Thoracic aorta (tissue), 2 donors: ENCODE data around the gene NYAP2. TPM values are rescaled to one million over a fixed set of nuclear protein-coding genes. Genes with fewer than 3 reads are reported as not detected.

Experiments
- ATAC-seq: fragments of 150-250 bp; one replicate; pipeline ENCODE4 v1.8.0; 2017; ENCODE audit warnings: low read depth; ENCODE audit not compliant: insufficient number of reproducible peaks, low FRiP score
- DNase-seq: peaks from one replicate; pipeline ENCODE4 v3.0.0-alpha.2; 2020; ENCODE audit warnings: low spot score
- H3K27ac ChIP-seq, 2 donors: fragments of 200-600 bp; sonication (generic); 1 replicate in 1 of 2; 2 replicates in 1 of 2; pipeline ENCODE4 v1.5.1; 2016; ENCODE audit warnings: mild to moderate bottlenecking in 2 of 2, moderate library complexity in 2 of 2
- H3K27me3 ChIP-seq: fragments of 200-600 bp; sonication (generic); replicated peaks from 2 replicates; pipeline ENCODE4 v1.6.0; 2016; ENCODE audit warnings: mild to moderate bottlenecking; ENCODE audit not compliant: insufficient read depth
- H3K36me3 ChIP-seq: fragments of 200-600 bp; sonication (generic); one replicate; pipeline ENCODE4 v1.5.1; 2016
- H3K4me1 ChIP-seq, 2 donors: fragments of 200-600 bp; sonication (generic); 1 replicate in 1 of 2; 2 replicates in 1 of 2; pipeline versions ENCODE4 v1.5.1 to v1.6.0; 2016; ENCODE audit warnings: low read depth in 2 of 2, mild to moderate bottlenecking in 1 of 2; ENCODE audit not compliant: control insufficient read depth in 1 of 2
- H3K4me3 ChIP-seq: fragments of 200-600 bp; sonication (generic); 2 replicates; pipeline ENCODE4 v1.5.1; 2016; ENCODE audit warnings: mild to moderate bottlenecking
- H3K9me3 ChIP-seq: fragments of 200-600 bp; sonication (generic); 2 replicates; pipeline ENCODE4 v1.5.1; 2016
- CTCF ChIP-seq: fragments of 200-600 bp; sonication (generic); IDR thresholded peaks from one replicate; pipeline ENCODE4 v1.5.1; 2019; ENCODE audit warnings: antibody characterized with exemption
- total RNA-seq, 2 donors: library from RNA; depleted of rRNA; stranded (reverse); fragments of >200 nt; gene quantifications; one replicate each; pipeline versions ENCODE4 v1.1.0 to v1.2.3, GENCODE V29; 2016

Gene NYAP2
- total RNA-seq, 2 donors from 2014 or later, result 0.14 TPM; not detected in 1

GRCh38 chr2:225598897-225599296, 199.4 kb downstream of the NYAP2 start:
- Histone ChIP-seq H3K36me3 (no peaks in the 10 kb centered on the region), H3K27me3 (no peaks in the 10 kb centered on the region), H3K4me1 (no peaks in the 10 kb centered on the region), H3K4me3 (no peak overlapping the region), H3K27ac (no peak overlapping the region), H3K9me3 (no peaks in the 10 kb centered on the region)
- TF ChIP-seq CTCF, result no peak
- no peak for DNase-seq
- no peak for ATAC-seq

GRCh38 chr2:225599856-225600255, 200.3 kb downstream of the NYAP2 start:
- Histone ChIP-seq H3K9me3 (no peaks in the 10 kb centered on the region), H3K36me3 (no peaks in the 10 kb centered on the region), H3K4me3 (no peak overlapping the region), H3K4me1 (no peaks in the 10 kb centered on the region), H3K27me3 (no peaks in the 10 kb centered on the region), H3K27ac (no peak overlapping the region)
- ATAC-seq (no peak), DNase-seq (no peak)
- TF ChIP-seq CTCF, result no peak

- no peaks in the 10 kb centered on the region for H3K27me3 ChIP-seq
- ATAC-seq (no peak), DNase-seq (no peak)
- no peaks in the 10 kb centered on the region for H3K36me3 ChIP-seq
- H3K27ac ChIP-seq, result no peak overlapping the region
- H3K4me3 ChIP-seq, result no peak overlapping the region
- H3K4me1 ChIP-seq, result no peaks in the 10 kb centered on the region
- TF ChIP-seq CTCF, result no peak
- H3K9me3 ChIP-seq, result no peaks in the 10 kb centered on the region
These were observed 200.9 kb downstream of the NYAP2 start for GRCh38 chr2:225600444-225600843.

DNA sequence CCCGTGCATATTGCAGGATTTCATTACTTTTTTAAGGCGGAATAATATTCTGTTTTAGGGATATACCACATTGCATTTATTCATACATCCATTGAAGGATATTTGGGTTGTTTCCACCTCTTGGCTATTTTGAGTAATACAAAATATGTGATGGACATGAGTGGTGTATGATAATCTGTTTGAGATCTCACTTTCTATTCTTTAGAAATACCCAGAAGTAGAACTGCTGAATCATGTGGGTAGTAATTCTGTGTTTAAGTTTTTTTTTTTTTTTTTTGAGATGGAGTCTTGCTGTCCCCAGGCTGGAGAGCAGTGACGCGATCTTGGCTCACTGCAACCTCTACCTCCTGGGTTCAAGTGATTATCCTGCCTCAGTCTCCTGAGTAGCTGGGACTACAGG, 201.4 kb downstream of the NYAP2 start:
- no peaks in the 10 kb centered on the region for H3K36me3 ChIP-seq
- H3K4me3 ChIP-seq, result no peak overlapping the region
- TF ChIP-seq CTCF, result no peak
- no peaks in the 10 kb centered on the region for H3K27me3 ChIP-seq
- H3K9me3 ChIP-seq, result no peaks in the 10 kb centered on the region
- ATAC-seq (no peak), DNase-seq (no peak)
- no peaks in the 10 kb centered on the region for H3K4me1 ChIP-seq
- no peak overlapping the region for H3K27ac ChIP-seq

DNA sequence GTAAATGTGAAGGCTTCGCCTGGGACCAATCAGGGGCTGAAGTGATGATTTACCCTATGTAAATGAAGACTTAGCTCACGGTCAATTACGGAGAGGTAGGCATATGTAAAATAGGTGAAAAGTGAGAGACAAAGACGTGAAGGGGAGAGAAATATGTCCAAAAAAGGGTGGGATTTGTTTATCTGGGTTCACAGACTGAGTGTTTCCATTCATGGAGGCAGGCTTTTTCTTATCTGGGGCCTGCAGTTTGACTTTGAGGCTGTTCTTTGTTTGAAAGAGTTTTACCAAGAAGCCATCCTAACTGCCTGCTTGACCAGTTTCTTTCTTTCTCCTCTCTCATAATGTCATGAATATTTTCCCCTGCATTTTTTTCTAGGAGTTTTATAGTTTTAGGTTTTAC, 202.7 kb downstream of the NYAP2 start:
- H3K4me3 ChIP-seq, result no peak overlapping the region
- no peaks in the 10 kb centered on the region for H3K27me3 ChIP-seq
- H3K27ac ChIP-seq, result no peak overlapping the region
- ATAC-seq, result no peak
- no peaks in the 10 kb centered on the region for H3K36me3 ChIP-seq
- TF ChIP-seq CTCF, result no peak
- DNase-seq, result no peak
- no peaks in the 10 kb centered on the region for H3K4me1 ChIP-seq
- no peaks in the 10 kb centered on the region for H3K9me3 ChIP-seq
